Measurements from ENCODE around the gene AP3B2.

Gene AP3B2

GRCh38 chr15:82679626-82680199 lies 30.0 kb downstream of the AP3B2 start:
- Mint-ChIP-seq H3K36me3 (ENCODE audit: low read depth) (no peaks in the 10 kb centered on the region), H3K4me1 (ENCODE audit: low read depth) (peaks cover 15% of the 10 kb centered on the region), H3K9me3 (no peaks in the 10 kb centered on the region), H3K4me3 (peak overlapping the region; percentile 66), H3K27me3 (peaks cover 8% of the 10 kb centered on the region), H3K27ac (no peak overlapping the region)
- DNase-seq = no peak

GRCh38 chr15:82677720-82678323 lies 31.9 kb downstream of the AP3B2 start:
- H3K27ac Mint-ChIP-seq = no peak overlapping the region
- H3K4me1 Mint-ChIP-seq (ENCODE audit: low read depth) = peaks cover 15% of the 10 kb centered on the region
- DNase-seq = no peak
- H3K27me3 Mint-ChIP-seq = peaks cover 8% of the 10 kb centered on the region
- no peaks in the 10 kb centered on the region for H3K36me3 Mint-ChIP-seq (ENCODE audit: low read depth)
- no peaks in the 10 kb centered on the region for H3K9me3 Mint-ChIP-seq
- H3K4me3 Mint-ChIP-seq = no peak overlapping the region

- H3K9me3 Mint-ChIP-seq = no peaks in the 10 kb centered on the region
- H3K27me3 Mint-ChIP-seq = peaks cover 3% of the 10 kb centered on the region
- H3K27ac Mint-ChIP-seq = no peak overlapping the region
- H3K4me1 Mint-ChIP-seq (ENCODE audit: low read depth) = peaks cover 2% of the 10 kb centered on the region
- H3K4me3 Mint-ChIP-seq = no peak overlapping the region
- DNase-seq = no peak
- H3K36me3 Mint-ChIP-seq (ENCODE audit: low read depth) = no peaks in the 10 kb centered on the region
These were observed 34.8 kb downstream of the AP3B2 start for GRCh38 chr15:82674873-82675272.

- Mint-ChIP-seq H3K36me3 (ENCODE audit: low read depth) (no peaks in the 10 kb centered on the region), H3K27ac (no peak overlapping the region), H3K4me1 (ENCODE audit: low read depth) (no peaks in the 10 kb centered on the region), H3K9me3 (no peaks in the 10 kb centered on the region), H3K27me3 (peaks cover 5% of the 10 kb centered on the region), H3K4me3 (no peak overlapping the region)
- DNase-seq = no peak
These were observed 39.0 kb downstream of the AP3B2 start for GRCh38 chr15:82670699-82671098.

GRCh38 chr15:82666606-82667005 lies 43.1 kb downstream of the AP3B2 start:
- no peak overlapping the region for H3K4me3 Mint-ChIP-seq
- DNase-seq = no peak
- H3K27ac Mint-ChIP-seq = no peak overlapping the region
- peaks cover 31% of the 10 kb centered on the region for H3K27me3 Mint-ChIP-seq
- H3K36me3 Mint-ChIP-seq (ENCODE audit: low read depth) = no peaks in the 10 kb centered on the region
- H3K4me1 Mint-ChIP-seq (ENCODE audit: low read depth) = no peaks in the 10 kb centered on the region
- H3K9me3 Mint-ChIP-seq = no peaks in the 10 kb centered on the region

GRCh38 chr15:82664021-82664420 lies 45.7 kb downstream of the AP3B2 start:
- H3K4me3 Mint-ChIP-seq = no peak overlapping the region
- H3K4me1 Mint-ChIP-seq (ENCODE audit: low read depth) = no peaks in the 10 kb centered on the region
- peaks cover 33% of the 10 kb centered on the region for H3K27me3 Mint-ChIP-seq
- no peak for DNase-seq
- no peaks in the 10 kb centered on the region for H3K36me3 Mint-ChIP-seq (ENCODE audit: low read depth)
- no peak overlapping the region for H3K27ac Mint-ChIP-seq
- no peaks in the 10 kb centered on the region for H3K9me3 Mint-ChIP-seq

- H3K27ac Mint-ChIP-seq = no peak overlapping the region
- H3K9me3 Mint-ChIP-seq = no peaks in the 10 kb centered on the region
- no peak overlapping the region for H3K4me3 Mint-ChIP-seq
- DNase-seq = peak; percentile 56
- peaks cover 35% of the 10 kb centered on the region for H3K27me3 Mint-ChIP-seq
- H3K4me1 Mint-ChIP-seq (ENCODE audit: low read depth) = no peaks in the 10 kb centered on the region
- H3K36me3 Mint-ChIP-seq (ENCODE audit: low read depth) = no peaks in the 10 kb centered on the region
These were observed 46.5 kb downstream of the AP3B2 start for GRCh38 chr15:82663186-82663600.

GRCh38 chr15:82662641-82663040 lies 47.0 kb downstream of the AP3B2 start:
- Mint-ChIP-seq H3K27me3 (peaks cover 35% of the 10 kb centered on the region), H3K4me1 (ENCODE audit: low read depth) (no peaks in the 10 kb centered on the region), H3K4me3 (no peak overlapping the region), H3K27ac (no peak overlapping the region), H3K9me3 (no peaks in the 10 kb centered on the region), H3K36me3 (ENCODE audit: low read depth) (no peaks in the 10 kb centered on the region)
- no peak for DNase-seq

- no peaks in the 10 kb centered on the region for H3K9me3 Mint-ChIP-seq
- DNase-seq = no peak
- H3K27ac Mint-ChIP-seq = no peak overlapping the region
- no peaks in the 10 kb centered on the region for H3K4me1 Mint-ChIP-seq (ENCODE audit: low read depth)
- peaks cover 35% of the 10 kb centered on the region for H3K27me3 Mint-ChIP-seq
- H3K36me3 Mint-ChIP-seq (ENCODE audit: low read depth) = no peaks in the 10 kb centered on the region
- no peak overlapping the region for H3K4me3 Mint-ChIP-seq
These were observed 49.3 kb downstream of the AP3B2 start for GRCh38 chr15:82660378-82660777.

- no peak for DNase-seq
- H3K4me3 Mint-ChIP-seq = no peak overlapping the region
- no peaks in the 10 kb centered on the region for H3K9me3 Mint-ChIP-seq
- H3K27me3 Mint-ChIP-seq = peaks cover 29% of the 10 kb centered on the region
- peaks cover under 1% of the 10 kb centered on the region for H3K4me1 Mint-ChIP-seq (ENCODE audit: low read depth)
- H3K36me3 Mint-ChIP-seq (ENCODE audit: low read depth) = no peaks in the 10 kb centered on the region
- no peak overlapping the region for H3K27ac Mint-ChIP-seq
These were observed 52.9 kb downstream of the AP3B2 start for GRCh38 chr15:82656641-82657266.

GRCh38 chr15:82655606-82656005 lies 54.1 kb downstream of the AP3B2 start:
- DNase-seq = no peak
- H3K4me1 Mint-ChIP-seq (ENCODE audit: low read depth) = peaks cover 2% of the 10 kb centered on the region
- no peaks in the 10 kb centered on the region for H3K9me3 Mint-ChIP-seq
- H3K27ac Mint-ChIP-seq = no peak overlapping the region
- H3K27me3 Mint-ChIP-seq = peaks cover 33% of the 10 kb centered on the region
- H3K4me3 Mint-ChIP-seq = no peak overlapping the region
- H3K36me3 Mint-ChIP-seq (ENCODE audit: low read depth) = no peaks in the 10 kb centered on the region

GRCh38 chr15:82653483-82654168 lies 56.0 kb downstream of the AP3B2 start:
- DNase-seq = no peak
- peaks cover 43% of the 10 kb centered on the region for H3K27me3 Mint-ChIP-seq
- H3K27ac Mint-ChIP-seq = no peak overlapping the region
- H3K4me1 Mint-ChIP-seq (ENCODE audit: low read depth) = peaks cover 2% of the 10 kb centered on the region
- H3K4me3 Mint-ChIP-seq = no peak overlapping the region
- H3K9me3 Mint-ChIP-seq = no peaks in the 10 kb centered on the region
- no peaks in the 10 kb centered on the region for H3K36me3 Mint-ChIP-seq (ENCODE audit: low read depth)

GRCh38 chr15:82651708-82652107 lies 58.0 kb downstream of the AP3B2 start:
- peaks cover 7% of the 10 kb centered on the region for H3K4me1 Mint-ChIP-seq (ENCODE audit: low read depth)
- no peaks in the 10 kb centered on the region for H3K36me3 Mint-ChIP-seq (ENCODE audit: low read depth)
- H3K27ac Mint-ChIP-seq = no peak overlapping the region
- no peak for DNase-seq
- no peak overlapping the region for H3K4me3 Mint-ChIP-seq
- peaks cover 49% of the 10 kb centered on the region for H3K27me3 Mint-ChIP-seq
- no peaks in the 10 kb centered on the region for H3K9me3 Mint-ChIP-seq

- no peaks in the 10 kb centered on the region for H3K9me3 Mint-ChIP-seq
- no peak for DNase-seq
- H3K4me1 Mint-ChIP-seq (ENCODE audit: low read depth) = peaks cover 10% of the 10 kb centered on the region
- H3K27me3 Mint-ChIP-seq = peaks cover 58% of the 10 kb centered on the region
- no peak overlapping the region for H3K27ac Mint-ChIP-seq
- no peak overlapping the region for H3K4me3 Mint-ChIP-seq
- H3K36me3 Mint-ChIP-seq (ENCODE audit: low read depth) = no peaks in the 10 kb centered on the region
These were observed 59.5 kb downstream of the AP3B2 start for GRCh38 chr15:82650046-82650670.

All from activated T-cell treated with anti-CD3 and anti-CD28 coated beads, Interleukin-2, amount 50 U/mL, for 24 hours (primary cell).